SU-DHL-6 (cell line): ENCODE measurements around the gene OR2Y1.

Source experiments
- H2AFZ ChIP-seq: fragments of 200-600 bp; sonication (generic); 2 replicates; pipeline ENCODE4 v1.6.1; 2014; ENCODE audit warnings: low read depth, mild to moderate bottlenecking, moderate library complexity, mixed read lengths, antibody characterized with exemption, low read length; ENCODE audit not compliant: severe bottlenecking
- H3F3A ChIP-seq: fragments of 200-600 bp; shearing (Covaris generic); 2 replicates; pipeline ENCODE4 v1.6.0; 2016; ENCODE audit warnings: antibody characterized with exemption, mild to moderate bottlenecking; ENCODE audit not compliant: insufficient read depth
- H3K27ac ChIP-seq: fragments of 200-600 bp; sonication (generic); 2 replicates; pipeline ENCODE4 v1.5.1; 2016; ENCODE audit warnings: low read depth, mild to moderate bottlenecking, low read length, moderate library complexity, mixed read lengths
- H3K27me3 ChIP-seq: fragments of 200-600 bp; sonication (generic), shearing (Covaris generic); 2 replicates; pipeline ENCODE4 v1.6.0; 2014; ENCODE audit warnings: mild to moderate bottlenecking, low read length
- H3K36me3 ChIP-seq: fragments of 200-600 bp; sonication (generic); 2 replicates; pipeline ENCODE4 v1.6.1; 2014; ENCODE audit warnings: mild to moderate bottlenecking, low read length, mixed read lengths
- H3K4me2 ChIP-seq: fragments of 300-600, 200-600 bp; shearing (Covaris generic), sonication (generic); 2 replicates; pipeline ENCODE4 v1.6.0; 2014; ENCODE audit warnings: low read length, low read depth, mild to moderate bottlenecking; ENCODE audit not compliant: poor library complexity, severe bottlenecking
- H3K4me3 ChIP-seq: fragments of 200-600 bp; sonication (generic); 2 replicates; pipeline ENCODE4 v1.5.1; 2014; ENCODE audit warnings: antibody characterized with exemption, low read length, mild to moderate bottlenecking, mixed read lengths; ENCODE audit not compliant: insufficient read depth, poor library complexity, severe bottlenecking
- H3K79me2 ChIP-seq: fragments of 200-600 bp; sonication (generic); 2 replicates; pipeline ENCODE4 v1.6.1; 2014; ENCODE audit warnings: mild to moderate bottlenecking, low read length, moderate library complexity; ENCODE audit not compliant: insufficient read depth
- H3K9ac ChIP-seq: fragments of 200-600 bp; sonication (generic); 2 replicates; pipeline ENCODE4 v1.7.0; 2014; ENCODE audit warnings: mild to moderate bottlenecking, low read length
- H3K9me2 ChIP-seq: fragments of 200-600 bp; sonication (generic); replicated peaks from 2 replicates; pipeline ENCODE4 v1.6.1; 2014; ENCODE audit warnings: low read length; ENCODE audit not compliant: insufficient read depth
- H3K9me3 ChIP-seq: fragments of 200-600 bp; sonication (generic); 2 replicates; pipeline ENCODE4 v1.6.1; 2014; ENCODE audit warnings: low read length, mixed read lengths; ENCODE audit not compliant: insufficient read depth
- H4K20me1 ChIP-seq: fragments of 200-600 bp; sonication (generic); 2 replicates; pipeline ENCODE4 v1.6.1; 2014; ENCODE audit warnings: low read depth, mild to moderate bottlenecking, antibody characterized with exemption, low read length, moderate library complexity, mixed read lengths
- EZH2phosphoT487 ChIP-seq: fragments of 200-600 bp; sonication (generic), shearing (Covaris generic); conservative IDR thresholded peaks from 2 replicates; pipeline ENCODE4 v1.6.1; 2018; ENCODE audit warnings: mild to moderate bottlenecking, antibody characterized with exemption, low read length, moderate library complexity, mixed read lengths
- TF ChIP-seq, protein P1 (sequence below): fragments of 200-600 bp; sonication (generic); IDR thresholded peaks from one replicate; pipeline ENCODE4 v1.5.1; 2017; ENCODE audit warnings: antibody characterized with exemption, mild to moderate bottlenecking, low read length, moderate library complexity; ENCODE audit not compliant: insufficient read depth, poor library complexity, severe bottlenecking

Gene OR2Y1

GRCh38 chr5:180699042-180699441, 40.8 kb downstream of the OR2Y1 start:
- Histone ChIP-seq H3F3A (no peaks in the 10 kb centered on the region), H3K36me3 (no peaks in the 10 kb centered on the region), H3K4me2 (no peak overlapping the region), H3K79me2 (no peaks in the 10 kb centered on the region), H4K20me1 (no peaks in the 10 kb centered on the region), H3K9me2 (no peaks in the 10 kb centered on the region), H3K27ac (no peak overlapping the region), H3K27me3 (no peaks in the 10 kb centered on the region; the same call in 1 of the 2 replicates), H3K9ac (no peak overlapping the region), H3K4me3 (no peak overlapping the region), H3K9me3 (no peaks in the 10 kb centered on the region), H2AFZ (no peak overlapping the region)
- TF ChIP-seq EZH2phosphoT487, result no peak
- TF ChIP-seq, protein P1, sequence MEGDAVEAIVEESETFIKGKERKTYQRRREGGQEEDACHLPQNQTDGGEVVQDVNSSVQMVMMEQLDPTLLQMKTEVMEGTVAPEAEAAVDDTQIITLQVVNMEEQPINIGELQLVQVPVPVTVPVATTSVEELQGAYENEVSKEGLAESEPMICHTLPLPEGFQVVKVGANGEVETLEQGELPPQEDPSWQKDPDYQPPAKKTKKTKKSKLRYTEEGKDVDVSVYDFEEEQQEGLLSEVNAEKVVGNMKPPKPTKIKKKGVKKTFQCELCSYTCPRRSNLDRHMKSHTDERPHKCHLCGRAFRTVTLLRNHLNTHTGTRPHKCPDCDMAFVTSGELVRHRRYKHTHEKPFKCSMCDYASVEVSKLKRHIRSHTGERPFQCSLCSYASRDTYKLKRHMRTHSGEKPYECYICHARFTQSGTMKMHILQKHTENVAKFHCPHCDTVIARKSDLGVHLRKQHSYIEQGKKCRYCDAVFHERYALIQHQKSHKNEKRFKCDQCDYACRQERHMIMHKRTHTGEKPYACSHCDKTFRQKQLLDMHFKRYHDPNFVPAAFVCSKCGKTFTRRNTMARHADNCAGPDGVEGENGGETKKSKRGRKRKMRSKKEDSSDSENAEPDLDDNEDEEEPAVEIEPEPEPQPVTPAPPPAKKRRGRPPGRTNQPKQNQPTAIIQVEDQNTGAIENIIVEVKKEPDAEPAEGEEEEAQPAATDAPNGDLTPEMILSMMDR, result no peak

DNA sequence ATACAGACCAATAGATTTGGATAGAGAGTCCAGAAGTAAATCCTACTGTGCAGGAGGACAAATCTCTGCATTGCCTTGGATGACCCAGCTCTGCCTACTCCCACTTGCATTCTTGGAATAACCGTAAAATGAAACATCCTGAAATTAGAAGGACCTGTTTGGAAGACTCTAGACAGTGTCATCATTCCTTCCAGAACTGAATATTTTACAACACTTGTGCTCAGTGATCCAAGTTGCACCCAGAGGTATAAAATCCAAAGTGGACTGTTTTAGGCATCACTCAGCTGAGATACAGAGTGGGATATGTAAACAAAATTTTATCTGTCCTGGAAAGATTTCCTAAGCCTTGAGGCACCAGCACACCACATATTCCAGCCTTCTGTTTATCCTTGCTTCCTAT, 43.7 kb downstream of the OR2Y1 start:
- Histone ChIP-seq H3K9me2 (no peaks in the 10 kb centered on the region), H3K9me3 (no peaks in the 10 kb centered on the region), H2AFZ (no peak overlapping the region), H3K36me3 (no peaks in the 10 kb centered on the region), H3K9ac (no peak overlapping the region), H3K4me2 (no peak overlapping the region), H3K27me3 (no peaks in the 10 kb centered on the region; the same call in 1 of the 2 replicates), H3K79me2 (no peaks in the 10 kb centered on the region), H3F3A (no peaks in the 10 kb centered on the region), H3K4me3 (no peak overlapping the region), H4K20me1 (no peaks in the 10 kb centered on the region), H3K27ac (no peak overlapping the region)
- TF ChIP-seq, protein P1, result no peak
- no peak for TF ChIP-seq EZH2phosphoT487

- no peak overlapping the region for H3K4me3 ChIP-seq
- H3K36me3 ChIP-seq, result no peaks in the 10 kb centered on the region
- TF ChIP-seq EZH2phosphoT487, result no peak
- TF ChIP-seq, protein P1, result no peak
- H3K27ac ChIP-seq, result no peak overlapping the region
- no peaks in the 10 kb centered on the region for H3K9me2 ChIP-seq
- H3K9me3 ChIP-seq, result no peaks in the 10 kb centered on the region
- no peak overlapping the region for H2AFZ ChIP-seq
- no peaks in the 10 kb centered on the region for H4K20me1 ChIP-seq
- H3K9ac ChIP-seq, result no peak overlapping the region
- H3K4me2 ChIP-seq, result no peak overlapping the region
- no peaks in the 10 kb centered on the region for H3K79me2 ChIP-seq
- no peaks in the 10 kb centered on the region for H3F3A ChIP-seq
- H3K27me3 ChIP-seq, result no peaks in the 10 kb centered on the region; the same call in 1 of the 2 replicates
Measured at GRCh38 chr5:180692429-180692828, 47.4 kb downstream of the OR2Y1 start.
